ENCODE data around the gene TRMT61A.
"Not testable (repeated sequence)": the region's sequence is repeated elsewhere in the genome, so short reads cannot be mapped to it uniquely, and the experiment has no call there.

The TRMT61A gene

DNA sequence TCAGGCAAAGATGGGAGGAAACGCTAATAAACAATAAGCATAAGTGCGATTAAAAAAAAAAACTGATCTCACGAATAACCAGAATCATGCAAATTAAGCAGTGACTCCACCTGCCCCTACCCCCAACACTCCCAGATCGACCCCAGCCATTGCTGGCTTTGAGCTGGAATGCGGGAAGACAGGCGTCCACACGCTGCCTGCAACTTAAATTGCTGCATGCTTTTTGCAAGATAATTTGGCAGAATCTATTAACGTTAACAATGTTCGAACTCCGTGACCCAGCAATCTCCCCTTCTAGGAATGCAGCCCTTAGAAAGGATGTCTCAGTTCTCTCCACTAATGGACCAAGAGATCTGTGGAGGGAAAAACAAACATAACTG is 5.4 kb upstream of the TRMT61A start:
- no peak for DNase-seq

DNA sequence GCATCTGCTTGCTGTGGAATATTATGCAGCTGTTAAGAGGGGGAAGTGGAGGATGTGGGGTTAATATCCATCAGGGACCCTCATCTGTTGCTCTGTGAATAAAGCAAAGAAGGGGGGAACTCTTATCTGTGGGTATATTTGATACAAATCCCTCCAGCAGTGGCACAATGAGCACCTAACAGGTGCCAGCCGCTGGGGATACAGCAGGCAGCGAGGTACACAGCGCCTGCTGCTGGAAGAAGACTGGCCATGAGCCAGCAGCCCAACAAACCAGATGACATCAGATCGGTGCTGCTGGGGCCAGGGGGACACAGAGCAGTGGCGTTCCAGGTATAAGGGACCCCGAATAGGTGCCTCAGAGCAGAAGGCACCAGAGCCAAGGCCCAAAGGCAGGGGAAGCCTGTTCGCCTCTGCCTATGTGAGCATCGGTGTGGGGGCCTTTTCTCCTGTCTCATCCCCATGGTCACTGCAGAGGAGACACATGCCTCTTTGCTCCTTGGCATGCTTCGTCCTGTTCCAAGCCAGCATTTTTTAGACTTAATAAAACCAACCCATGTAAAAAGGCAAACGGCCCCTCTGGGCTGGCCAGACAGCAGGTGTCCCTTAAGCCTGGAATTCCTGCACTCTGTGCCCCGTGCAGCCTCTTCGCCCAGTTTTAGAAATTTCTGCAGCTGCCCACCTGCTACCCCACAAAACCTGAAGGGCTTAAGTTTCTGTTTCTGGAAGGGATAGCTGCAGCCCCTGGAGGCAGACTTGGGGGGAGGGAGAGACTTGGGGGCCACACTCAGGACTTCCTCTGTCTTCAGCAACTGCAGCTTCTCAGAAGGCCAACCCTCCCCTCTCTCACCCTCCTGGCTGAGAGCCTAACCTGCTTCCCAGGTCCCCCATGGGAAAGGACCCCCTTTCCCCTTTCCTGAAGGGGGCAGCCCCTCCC is 4.7 kb upstream of the TRMT61A start:
- DNase-seq: no peak

DNA sequence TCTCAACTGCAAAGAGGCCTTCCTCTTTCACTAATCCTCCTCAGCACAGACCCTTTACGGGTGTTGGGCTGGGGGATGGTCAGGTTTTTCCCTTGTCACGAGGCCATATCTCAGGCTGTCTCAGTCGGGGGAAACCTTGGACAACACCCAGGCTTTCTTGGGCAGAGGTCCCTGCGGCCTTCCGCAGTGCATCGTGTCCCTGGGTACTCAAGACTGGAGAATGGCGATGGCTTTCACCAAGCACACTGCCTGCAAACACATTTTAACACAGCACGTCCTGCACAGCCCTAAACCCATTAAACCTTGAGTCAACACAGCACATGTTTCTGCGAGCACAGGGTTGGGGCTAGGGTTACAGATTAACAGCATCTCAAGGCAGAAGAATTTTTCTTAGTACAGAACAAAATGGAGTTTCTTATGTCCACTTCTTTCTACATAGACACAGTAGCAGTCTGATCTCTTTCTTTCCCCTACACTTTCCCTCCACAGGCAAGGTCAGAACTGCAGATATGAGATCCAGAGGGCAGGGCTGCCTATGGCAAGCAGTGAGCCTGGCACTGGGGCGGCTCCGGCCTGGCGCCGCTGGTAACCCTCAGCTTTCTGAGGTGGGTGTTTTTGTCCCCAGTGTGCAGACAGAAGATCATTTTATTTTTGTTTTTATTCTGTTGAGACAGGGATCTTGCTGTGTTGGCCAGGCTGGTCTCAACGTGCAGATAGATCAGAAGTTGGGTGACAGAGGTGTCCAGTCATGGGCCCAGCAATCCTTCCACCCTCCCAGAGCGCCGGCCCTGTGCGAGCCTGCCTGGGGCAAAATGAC is 3.4 kb upstream of the TRMT61A start:
- DNase-seq: not testable (repeated sequence)

DNA sequence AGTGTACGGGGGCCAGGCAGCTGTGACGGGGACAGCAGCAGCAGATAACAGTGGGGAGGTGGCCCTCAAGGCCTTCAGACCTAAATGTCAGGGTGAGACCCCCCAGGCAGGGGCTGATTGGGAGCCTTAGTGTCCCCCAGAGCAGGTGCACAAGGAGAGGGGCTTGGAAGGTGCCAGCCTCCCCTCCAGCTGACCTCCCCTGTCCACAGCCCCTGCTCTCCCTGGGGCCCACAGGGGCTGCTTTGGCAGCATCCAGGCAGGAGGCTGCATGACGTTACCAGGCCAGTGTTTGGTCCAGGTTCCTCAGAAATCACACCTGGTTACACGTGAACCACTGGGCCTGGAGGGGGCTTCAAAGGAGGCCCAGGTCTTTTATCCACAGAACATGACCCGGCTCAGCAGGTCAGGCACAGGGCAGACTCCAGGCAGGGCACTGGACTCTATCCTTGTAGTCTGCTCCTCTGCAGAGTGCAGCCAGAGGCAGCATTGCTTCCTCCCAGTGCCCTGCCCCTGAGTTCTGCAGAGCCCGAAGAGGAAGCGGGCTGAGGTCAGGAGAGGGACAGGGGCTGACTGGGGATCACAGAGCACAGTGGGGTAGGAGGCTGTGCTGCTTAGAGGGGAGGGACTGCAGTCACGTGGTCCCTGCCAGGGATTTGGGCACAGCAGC is 2.6 kb upstream of the TRMT61A start:
- DNase-seq: no peak

- DNase-seq: no peak
Measured at GRCh38 chr14:103526914-103527248, 2.1 kb upstream of the TRMT61A start.

GRCh38 chr14:103527408-103528145 is 1.4 kb upstream of the TRMT61A start:
- DNase-seq: no peak

DNA sequence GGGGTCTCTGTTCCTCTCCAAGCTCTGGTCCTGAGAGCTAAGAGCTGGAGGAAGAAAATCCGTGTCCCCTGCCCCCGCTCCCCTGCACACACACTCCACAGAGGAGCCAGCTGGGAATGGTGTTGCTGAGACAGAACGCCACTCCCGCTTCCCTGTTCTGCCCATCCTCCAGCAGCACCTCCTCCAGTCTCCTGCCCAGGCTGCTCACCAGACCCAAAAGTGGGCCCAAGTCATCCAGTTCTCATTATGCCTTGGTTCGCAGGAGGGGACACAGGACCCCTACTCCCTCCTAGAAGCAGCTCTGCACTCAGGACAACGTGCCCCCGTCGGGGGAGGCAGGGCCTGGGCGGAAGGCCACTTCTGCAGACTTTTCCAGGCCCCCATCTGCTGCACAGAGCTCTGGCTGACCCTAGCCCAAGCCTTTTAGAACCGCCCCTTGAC is 830 bp upstream of the TRMT61A start:
- DNase-seq: no peak

DNA sequence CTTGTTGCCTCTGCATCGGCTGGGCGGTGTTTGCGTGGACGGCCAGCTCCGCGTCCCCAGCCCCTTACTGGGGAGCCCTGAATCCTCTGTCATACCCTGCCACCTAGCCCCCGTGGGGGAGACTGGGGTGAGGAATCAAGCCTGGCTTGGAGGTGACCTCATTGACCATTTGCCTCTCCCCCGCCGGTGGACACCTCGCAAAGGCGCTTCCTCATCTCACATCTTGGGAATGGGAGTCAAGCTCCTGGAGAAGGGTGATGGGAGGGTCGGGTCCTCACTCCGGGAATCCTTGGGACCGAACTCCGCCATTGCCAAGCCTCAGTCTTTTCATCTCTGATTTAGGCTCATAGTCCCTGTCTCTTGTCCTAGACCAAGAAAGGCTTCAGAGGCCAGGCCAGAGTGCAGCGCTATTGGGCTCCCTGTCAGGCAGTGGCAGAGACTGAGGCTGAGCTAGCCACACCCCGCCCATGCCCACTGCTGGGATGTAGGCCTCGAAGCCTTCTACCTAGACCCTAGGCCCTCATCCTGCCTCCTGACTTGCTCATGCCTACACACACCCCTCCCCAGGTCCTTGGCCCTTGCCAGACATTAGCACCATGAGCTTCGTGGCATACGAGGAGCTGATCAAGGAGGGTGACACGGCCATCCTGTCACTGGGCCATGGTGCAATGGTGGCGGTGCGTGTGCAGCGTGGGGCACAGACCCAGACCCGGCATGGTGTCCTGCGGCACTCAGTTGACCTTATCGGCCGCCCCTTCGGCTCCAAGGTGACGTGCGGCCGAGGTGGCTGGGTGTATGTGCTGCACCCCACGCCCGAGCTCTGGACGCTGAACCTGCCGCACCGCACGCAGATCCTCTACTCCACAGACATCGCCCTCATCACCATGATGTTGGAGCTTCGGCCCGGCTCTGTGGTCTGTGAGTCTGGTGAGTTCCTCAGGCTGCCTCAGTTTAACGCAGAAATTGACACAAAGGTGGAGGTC is 678 bp downstream of the TRMT61A start:
- no peak for DNase-seq

DNA sequence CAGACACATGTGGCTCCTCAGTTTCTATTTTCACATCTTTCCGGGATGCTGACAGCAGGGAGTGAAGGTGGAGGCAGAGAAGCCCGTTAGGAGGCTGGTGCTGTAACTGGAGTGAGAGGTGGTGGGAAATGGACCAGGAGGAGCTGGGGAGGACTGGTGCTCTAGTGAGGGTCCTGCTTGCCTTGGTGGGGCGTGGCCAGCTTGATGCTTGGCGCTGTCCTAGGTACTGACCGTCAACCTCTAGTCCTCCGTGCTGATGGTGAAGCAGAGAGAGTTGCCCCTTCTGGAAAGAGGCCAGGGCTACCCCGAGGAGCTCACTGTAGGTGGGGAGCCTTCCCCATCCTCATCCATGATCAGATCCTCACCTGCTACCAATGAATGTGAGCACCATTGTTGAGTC is 1.4 kb downstream of the TRMT61A start:
- no peak for DNase-seq

- no peak for DNase-seq
Measured at GRCh38 chr14:103530831-103531230, 1.8 kb downstream of the TRMT61A start.

DNA sequence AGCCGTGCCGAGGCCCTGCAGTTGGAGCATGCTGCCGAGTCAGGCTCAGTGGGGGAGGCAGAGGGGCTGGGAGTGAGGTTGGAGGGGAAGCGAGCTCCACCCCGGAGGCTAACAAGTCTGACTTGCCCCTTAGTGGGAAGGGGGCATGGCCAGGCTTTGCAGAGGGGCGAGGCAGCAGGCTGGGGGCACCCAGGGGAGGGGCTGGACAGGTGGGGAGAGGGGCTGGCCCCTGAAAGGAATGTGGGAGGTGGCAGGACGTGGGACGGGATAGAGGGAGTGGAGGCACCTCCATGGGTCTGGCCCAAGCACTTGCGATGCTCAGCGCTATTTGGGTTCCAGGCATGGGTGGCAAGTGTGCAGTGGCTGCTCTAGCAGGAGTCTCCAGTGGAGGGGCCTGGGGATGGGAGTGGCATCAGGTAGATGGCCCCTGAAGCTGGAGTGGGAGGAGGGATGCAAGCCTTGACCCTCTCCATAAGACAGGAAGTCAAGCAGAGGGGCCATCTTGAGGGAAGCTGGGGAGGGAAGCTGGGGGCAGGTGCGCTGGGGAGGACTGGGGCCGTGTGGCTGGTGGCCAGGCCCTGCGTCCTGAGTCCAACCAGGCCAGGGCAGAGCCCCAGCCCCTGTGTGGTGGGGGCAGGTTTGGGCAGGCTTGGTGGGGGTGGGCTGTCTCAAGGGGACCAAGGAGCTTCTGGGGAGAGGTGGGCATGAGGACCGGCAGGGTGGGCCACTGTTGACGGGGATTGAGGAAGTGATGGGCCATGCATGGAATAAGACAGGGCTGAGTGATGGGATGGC is 2.6 kb downstream of the TRMT61A start:
- no peak for DNase-seq

- no peak for DNase-seq
Measured at GRCh38 chr14:103532216-103533136, 3.5 kb downstream of the TRMT61A start.

GRCh38 chr14:103533137-103533998 is 4.4 kb downstream of the TRMT61A start:
- DNase-seq: no peak

DNA sequence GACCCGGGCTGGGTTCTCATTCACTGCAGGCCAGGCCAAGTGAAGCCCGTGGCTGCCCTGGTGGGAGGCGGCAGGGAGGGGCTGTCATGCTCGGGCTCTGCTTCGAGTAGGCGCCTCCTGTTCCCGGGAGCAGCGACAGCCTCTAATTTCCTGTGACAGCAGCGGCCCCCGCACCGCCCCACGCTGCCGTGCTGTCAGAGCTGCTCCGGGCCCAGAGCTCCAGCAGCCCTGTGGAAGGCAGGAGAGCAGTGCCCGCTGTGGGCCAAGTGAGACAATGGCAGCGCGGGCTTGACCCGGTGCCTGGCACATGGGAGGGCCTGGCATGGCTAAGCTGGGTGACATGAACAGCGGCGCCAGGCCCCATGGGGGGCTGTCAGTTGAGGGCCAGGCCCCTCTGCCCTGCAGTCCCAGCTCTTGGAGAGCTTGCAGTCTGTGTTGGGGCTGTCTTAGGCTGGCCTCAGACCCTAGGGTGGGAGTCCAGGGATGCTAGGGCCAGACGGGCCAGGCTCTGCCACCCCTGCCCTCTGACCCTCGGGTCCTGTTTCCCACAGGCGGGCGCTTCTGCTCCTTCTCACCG is 5.1 kb downstream of the TRMT61A start:
- no peak for DNase-seq

DNA sequence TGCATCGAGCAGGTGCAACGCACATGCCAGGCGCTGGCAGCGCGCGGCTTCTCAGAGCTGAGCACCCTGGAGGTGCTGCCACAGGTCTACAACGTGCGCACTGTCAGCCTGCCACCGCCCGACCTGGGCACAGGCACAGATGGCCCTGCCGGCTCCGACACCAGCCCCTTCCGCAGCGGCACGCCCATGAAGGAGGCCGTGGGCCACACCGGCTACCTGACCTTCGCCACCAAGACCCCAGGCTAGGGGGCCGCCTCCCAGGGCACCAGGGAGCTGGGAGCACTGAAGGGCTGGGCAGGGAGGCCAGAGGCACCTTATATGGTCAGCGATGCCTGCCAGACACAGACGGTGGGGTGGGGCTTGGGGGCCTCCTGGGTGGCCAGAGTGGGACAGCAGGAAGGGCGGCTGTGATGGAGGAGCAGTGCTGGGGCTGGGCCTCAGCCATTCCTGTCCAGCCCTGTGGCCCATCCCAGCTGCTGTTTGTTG is 5.6 kb downstream of the TRMT61A start:
- no peak for DNase-seq

GRCh38 chr14:103535081-103535890 is 6.3 kb downstream of the TRMT61A start:
- no peak for DNase-seq

Measured in NCI-H510A (cell line).